ENCODE results near the gene MATK. TPM values are rescaled to one million over a fixed set of nuclear protein-coding genes. Genes with fewer than 3 reads are reported as not detected.
"Not testable (repeated sequence)": the region's sequence is repeated elsewhere in the genome, so short reads cannot be mapped to it uniquely, and the experiment has no call there.

MATK gene
- total RNA-seq, 1 donor from 2014 or later = 0.96 TPM

DNA sequence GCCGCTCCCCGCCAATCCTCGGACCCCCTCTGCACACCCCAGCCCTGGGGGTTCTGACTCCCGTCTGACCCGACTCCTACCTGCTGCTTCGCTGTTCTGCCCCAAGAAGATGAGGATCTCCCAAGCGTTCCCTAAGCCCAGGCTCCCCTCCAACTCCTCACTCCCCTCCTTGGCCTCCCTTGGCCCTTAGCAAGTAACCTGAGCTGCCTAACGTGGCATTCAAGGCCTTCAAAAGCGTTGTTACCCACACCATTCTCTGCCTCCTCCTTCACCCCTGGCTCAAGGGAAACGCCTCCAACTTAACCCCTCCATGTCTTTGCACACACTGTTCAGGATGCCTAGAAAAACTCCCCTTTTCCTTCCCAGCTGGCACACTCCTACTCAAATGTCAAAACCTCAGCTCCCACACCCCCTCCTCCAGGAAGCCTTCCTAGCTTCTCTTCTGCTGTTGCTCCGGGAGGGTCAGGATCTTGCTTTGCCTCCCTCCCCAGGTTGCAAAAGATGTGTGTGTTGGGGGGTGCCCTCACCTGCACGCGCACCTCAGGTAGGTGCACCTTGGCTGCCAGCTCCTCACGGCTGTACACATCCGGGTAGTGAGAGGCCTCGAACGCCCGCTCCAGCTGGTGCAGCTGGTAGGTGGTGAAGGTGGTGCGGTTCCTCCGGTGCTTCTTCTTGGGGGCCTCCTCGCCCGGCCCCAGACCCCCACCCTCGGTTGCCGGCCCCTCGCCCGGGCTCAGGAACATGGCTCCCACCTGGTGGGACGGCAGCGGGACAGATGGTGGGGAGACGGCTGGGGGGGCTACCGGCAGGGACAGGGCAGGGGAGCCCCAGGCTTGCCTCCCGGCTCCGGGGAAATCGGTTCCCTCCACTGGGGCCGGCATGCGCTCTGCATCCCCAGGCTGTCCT is 14.9 kb downstream of the MATK start:
- DNase-seq (ENCODE audit: low spot score) = no peak

DNA sequence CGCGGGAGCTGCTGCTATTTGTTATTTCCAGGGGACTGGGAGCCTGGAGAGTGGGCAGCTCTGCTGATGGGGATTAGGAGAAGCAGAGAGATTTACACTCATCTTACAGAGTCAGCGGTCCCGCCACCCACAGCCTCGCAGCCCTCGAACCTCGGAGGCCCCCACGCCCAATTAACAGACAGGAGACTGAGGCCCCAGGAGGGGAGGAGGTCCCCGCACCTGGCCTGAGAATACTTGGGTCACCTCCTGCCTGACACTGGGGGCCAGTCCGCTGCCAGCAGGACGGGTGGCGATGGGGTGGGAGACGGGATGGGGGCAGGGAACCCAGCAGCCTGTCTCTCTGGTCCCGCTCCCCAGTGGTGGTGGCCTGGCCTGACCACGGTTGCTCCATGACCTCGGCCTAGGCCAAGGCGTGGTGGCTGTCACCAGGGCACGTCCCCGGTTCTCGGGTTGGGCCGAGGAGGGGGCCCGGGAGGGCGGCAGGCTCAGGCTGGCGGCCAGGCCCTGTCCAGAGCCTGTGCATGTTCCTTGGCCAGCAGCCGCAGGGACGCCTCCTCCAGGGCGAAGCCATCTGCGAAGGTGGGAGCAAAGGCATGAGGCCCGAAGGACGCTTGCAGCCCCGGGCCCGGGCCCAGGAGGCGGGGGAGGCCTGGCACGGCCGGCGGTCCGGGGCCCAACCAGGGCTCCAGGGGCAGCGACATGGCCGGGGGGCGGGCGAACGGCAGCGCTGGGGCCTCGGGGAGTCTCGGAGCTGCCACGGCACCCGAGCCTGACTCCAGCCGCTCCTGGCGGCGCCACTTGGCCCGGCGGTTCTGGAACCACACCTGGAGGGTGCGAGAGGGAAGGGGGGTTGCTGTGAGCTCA is 15.8 kb downstream of the MATK start:
- DNase-seq (ENCODE audit: low spot score) = no peak

DNA sequence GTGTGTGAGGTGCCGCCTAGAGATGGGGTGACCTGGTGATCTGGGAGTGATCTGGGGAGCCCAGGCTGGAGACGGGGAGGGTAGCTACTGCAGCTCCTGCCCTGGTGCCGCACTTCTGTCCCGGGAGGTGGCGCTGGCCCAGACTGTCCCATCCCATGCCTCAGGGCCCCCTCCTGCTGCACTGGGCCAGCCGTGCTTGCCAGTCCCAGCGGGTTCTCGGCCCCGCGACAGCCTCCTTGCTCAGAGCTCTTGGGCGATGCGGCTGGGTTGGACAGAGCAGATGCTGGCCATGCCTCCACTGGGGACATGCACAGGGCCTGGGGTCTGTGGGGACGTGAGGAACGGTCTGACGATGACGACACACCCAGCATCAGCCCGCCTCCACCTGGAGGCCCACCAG is 16.7 kb downstream of the MATK start:
- DNase-seq (ENCODE audit: low spot score) = no peak

DNA sequence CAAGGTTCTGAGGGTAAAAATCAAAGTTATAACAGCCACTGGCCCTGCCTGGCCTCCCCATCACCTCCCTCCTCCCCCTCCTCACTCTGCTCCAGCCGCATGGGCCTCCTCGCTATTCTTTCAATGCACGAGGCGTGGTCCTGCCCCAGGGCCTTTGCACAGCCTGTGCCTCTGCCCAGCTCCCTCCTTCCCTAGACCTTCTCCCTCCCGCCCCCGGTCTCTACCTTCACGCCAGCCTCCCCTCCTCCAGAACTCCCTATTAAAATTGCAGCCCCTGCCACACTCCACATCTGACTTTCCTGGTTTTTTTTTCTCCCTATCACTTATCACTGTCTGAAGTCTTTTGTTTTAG is 17.5 kb downstream of the MATK start:
- DNase-seq (ENCODE audit: low spot score) = no peak

DNA sequence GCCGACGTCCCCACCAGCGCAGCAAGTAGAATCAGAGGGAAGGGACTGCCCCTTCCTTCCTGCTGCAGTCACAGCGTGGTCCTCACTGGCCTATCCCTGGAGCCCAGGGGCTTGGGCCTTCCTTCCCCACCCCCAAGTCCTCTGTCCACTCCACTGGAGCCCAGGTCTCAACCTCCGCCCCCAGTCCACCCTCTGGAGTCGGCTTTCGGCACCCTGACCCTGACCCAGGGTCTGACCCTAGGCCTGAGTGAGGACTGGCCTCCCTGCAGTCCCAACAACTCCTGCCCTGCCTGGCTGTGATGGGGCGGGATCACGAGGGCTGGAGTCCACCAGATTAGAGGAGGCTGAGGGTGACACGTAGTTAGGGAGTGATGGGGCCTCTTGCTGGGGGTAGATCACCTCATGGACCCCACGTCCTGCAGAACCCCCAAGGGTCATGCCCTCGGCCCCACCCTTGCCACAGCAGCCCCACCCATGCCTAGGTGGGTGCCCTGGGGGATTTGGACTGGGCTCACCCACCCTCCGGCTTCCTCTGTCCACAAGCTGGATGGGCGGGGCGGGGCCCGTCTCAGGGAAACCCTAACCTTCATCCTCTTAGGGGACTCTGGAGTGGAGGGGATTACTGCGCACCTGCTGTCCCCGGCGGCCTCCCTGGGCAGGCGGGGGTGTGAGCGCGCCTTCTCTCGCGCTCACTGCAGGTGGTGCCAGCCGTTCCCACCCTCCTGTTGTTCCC is 18.0 kb downstream of the MATK start:
- DNase-seq (ENCODE audit: low spot score) = no peak

DNA sequence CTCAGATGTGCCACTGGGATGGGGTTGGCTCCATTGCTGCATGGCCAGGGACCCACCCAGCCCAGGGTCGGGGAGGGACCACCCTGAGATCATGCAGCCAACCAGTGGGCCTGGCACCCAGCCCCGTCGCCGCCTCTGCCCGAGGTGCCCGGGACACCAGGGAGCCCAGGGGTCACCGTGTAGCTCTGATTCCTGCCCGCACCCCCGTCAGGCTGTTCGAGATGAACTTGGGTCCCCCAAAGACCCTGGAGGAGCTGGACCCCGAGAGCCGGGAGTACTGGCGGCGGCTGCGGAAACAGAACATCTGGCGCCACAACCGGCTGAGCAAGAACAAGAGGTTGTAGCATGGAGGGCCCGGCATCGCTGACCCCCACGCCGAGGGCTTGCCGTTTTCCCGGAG is 19.1 kb downstream of the MATK start:
- DNase-seq (ENCODE audit: low spot score) = no peak

DNA sequence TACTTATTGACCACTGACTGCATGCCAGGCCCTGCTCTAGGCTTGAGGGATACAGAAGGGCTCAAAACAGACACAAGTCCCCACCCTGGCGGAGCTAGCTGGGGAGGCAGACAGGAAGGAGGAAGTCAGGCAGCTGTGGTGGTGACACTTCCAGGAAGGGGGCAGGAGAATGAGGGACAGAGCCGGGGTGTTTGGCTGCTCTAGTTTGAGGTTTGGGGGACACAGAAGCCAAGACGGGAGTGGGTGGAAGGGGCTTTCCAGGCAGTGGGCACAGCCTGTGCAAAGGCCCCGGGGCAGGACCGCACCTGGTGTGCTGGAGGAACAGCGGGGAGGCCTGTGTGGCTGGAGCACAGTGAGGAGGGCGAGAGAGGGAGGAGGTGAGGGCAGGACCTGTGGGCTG is 19.7 kb downstream of the MATK start:
- DNase-seq (ENCODE audit: low spot score) = no peak

DNA sequence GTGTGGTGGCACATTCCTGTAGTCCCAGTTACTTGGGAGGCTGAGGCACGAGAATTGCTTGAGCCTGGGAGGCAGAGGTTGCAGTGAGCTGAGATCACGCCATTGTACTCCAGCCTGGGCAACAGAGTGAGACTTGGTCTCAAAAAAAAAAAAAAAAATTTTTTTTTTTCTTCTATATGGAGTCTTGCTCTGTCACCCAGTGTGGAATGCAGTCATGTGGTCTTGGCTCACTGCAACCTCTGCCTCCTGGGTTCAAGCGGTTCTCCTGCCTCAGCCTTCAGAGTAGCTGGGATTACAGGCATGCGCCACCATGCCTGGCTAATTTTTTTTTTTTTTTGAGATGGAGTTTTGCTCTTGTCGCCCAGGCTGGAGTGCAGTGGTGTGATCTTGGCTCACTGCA is 20.4 kb downstream of the MATK start:
- not testable (repeated sequence) for DNase-seq (ENCODE audit: low spot score)

DNA sequence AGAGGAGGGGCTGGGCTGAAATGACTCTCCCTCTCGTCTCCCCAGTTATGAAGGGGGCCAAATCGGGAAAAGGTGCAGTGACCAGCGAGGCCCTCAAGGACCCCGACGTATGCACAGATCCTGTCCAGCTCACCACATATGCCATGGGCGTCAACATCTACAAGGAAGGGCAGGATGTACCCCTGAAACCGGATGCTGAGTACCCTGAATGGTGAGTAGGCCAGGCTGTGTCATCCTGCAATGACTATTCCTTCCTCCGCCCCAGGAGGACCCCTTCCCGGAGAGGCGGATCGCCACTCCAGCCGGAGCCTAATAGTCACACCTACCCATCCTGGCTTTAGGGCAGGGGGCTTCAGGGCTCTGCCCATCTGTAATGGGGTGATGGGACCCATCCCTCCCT is 21.1 kb downstream of the MATK start:
- no peak for DNase-seq (ENCODE audit: low spot score)

DNA sequence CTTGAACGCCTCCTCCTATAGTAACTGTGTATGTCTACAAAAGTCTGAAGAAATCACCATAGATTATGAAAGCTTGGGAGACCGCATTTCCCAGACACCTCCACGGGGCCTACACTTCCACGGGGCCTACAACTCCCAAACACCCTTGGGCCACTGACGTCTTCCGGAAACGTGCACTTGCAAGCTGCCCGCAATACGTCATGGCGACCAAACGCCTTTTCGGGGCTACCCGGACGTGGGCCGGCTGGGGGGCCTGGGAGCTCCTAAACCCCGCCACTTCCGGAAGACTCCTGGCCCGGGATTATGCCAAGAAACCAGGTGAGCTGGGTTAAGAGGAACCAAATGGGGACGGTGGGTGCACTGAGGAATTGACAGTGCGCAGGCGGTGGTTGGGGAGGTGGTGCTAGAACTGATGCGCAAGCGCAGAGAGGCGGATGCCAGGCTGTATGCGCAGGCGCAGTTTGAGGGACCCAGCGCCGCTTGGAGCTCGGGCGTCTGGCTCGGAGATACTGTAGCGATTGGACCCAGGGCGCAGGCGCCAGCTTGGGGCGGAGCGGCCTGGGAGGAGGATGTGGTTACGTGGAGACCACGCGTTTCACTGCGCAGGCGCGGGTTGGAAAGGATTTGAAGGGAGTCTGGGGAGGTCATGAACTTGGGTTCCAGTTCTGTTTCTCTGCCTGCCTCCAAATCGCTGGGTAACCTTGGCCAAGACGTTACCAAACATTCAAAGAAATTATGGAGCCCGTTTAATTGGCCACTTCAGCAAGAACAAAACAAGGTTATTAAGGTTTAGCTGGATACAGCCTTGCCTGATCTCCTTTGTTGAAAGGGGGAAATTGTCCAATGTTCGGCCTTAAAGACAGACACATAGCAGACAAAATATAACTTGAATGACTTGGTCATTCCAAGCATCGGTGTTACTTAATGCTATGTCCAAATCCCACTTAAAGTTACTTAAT is 23.4 kb downstream of the MATK start, which contains the start of gene MRPL54:
Gene MRPL54, plus strand, starts transcription at position 182 of the 959 bp plus-strand sequence. Its CDS starts 19 bp downstream, at position 201.
- DNase-seq (ENCODE audit: low spot score) = peak; percentile 100

DNA sequence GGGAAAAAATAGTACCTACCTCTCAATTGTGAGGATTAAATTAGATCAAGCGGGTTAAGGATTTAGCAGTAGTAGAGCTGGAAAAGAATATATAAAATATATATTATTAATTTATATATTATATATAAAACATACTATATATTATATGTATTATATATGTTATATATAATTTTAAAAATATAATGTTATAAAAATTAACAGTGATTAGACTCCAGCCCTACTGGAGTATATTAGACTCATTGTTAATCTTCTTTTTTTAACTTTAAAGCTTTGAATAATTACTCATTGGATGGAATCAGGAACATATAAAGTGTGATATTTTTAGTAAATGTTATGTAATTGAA is 24.1 kb downstream of the MATK start:
- DNase-seq (ENCODE audit: low spot score) = no peak

DNA sequence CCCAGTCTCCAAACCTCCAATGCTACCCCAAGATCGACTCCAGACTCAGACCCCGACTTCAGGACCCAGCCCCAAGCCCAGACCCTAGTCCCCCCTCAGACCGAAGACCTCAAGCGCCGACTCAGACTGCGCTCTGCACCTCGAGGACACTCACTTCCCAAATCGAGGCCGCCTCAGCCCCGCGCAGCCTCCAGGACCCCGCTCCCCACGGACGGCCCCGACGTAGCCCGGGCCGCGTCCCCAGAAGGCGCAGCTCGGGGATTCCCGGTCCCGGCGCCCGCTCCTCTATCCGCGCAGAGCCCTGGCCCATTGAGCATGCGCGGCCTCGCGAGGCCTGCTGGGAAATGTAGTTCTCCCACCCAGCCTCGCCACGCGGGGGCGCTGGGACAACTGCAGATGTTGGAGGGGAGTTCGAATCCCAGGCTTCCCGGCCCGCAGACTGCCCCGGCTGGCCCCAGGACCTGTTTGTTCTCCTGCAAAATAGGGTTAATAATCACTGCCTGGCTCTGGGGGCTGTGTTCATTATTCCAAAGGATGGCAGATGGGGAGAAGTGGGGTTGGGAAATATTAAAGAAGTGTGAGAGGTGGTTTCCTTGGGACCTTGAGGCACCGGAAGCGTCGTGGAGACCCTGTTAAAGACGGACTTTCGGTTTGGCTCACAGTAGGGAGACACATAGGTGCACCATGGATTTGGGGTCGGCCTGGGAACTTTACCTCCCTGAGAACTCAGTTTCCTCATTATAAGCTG is 24.6 kb downstream of the MATK start, which contains the start of gene APBA3:
Gene APBA3, minus strand, starts transcription at position 311 of the 748 bp plus-strand sequence. CDS start 1,428 bp downstream, outside the sequence.
- peak; percentile 91 for DNase-seq (ENCODE audit: low spot score)

DNA sequence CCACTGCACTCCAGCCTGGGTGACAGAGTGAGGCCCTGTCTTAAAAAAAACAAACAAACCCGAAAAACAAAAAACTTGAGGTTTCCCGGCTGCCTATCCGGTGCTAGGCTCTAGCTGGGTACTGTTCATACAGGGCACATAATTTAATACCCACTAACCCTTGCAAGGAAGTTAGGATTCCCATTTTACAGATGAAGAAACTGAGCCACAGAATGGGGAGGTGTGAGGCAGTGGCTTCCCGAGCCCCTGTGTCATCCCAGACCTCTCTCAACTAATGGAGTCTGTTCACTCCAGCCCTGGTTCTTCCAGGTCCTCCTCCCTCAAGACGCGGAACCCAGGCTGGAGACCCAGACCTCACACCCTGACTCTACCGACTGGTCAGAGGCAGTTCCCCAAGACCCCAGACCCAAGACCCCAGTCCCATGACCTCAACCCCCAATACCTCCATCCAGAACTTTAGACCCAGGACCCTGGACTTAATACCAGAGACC is 25.3 kb downstream of the MATK start:
- DNase-seq (ENCODE audit: low spot score) = no peak

DNA sequence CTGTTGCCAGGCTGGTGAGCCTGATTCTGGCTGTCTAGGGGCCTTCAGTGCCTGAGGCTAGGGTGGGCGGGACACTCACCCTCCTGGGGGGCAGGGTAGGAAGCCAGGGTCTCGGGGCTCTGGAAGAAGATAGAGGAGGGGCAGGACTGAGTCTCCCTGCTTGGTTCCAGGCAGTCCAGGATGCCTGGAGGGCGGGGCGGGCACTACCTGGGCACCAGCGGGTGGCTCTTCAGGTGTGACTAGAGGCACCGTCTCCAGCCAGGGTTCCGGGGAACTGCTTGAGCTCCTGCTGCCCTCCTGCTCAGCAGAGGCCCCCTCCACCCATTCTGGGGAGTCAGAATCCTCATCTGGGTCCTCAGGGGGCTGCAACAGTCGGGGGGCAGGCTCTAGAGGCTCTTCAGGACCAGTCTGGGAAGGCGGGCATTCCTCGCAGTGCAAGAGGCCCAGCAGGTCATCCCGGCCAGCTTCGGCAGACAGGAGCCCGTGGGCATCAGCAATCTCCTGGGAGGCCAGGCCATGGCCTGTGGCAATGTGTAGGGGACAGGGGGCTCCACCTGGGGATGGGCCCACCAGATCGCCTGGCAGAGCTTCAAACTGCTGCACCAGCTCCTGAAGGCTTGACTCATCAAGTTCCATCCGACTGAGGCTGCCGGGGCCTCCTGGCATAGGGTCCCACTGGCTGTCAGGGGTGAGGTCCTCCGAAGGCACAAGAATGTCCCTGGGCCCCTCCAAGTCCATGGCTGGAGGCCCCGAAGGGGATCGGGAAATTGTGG is 26.5 kb downstream of the MATK start:
- DNase-seq (ENCODE audit: low spot score) = no peak

DNA sequence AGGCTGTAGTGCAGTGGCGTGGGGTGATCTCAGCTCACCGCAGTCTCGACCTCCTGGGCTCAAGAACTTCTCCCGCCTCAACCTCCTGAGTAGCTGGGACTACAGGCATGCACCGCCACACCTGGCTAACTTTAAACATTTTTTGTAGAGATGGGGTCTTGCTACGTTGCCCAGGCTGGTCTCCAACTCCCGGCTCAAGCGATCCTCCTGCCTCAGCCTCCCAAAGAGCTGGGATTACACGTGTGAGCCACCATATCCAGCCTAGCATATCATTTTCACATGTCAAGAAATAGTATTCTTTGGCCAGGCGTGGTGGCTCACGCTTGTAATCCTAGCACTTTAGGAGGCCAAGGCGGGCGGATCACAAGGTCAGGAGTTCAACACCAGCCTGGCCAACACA is 27.9 kb downstream of the MATK start:
- DNase-seq (ENCODE audit: low spot score) = not testable (repeated sequence)

DNA sequence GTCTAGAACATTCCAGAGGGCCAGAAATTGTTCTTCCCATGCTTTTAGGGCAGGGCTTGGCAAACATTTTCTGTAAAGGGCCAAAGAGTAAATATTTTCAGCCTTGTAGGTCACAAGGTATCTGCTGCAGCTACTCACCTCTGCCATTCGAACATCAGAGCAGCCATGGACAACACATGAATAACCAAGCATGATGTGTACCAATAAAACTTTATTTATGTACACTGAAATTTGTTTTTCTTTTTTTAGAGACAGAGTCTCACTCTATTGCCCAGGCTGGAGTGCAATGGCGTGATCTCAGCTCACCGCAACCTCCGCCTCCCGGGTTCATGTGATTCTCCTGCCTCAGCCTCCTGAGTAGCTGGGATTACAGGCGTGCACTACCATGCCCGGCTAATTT is 28.5 kb downstream of the MATK start:
- DNase-seq (ENCODE audit: low spot score) = not testable (repeated sequence)

DNA sequence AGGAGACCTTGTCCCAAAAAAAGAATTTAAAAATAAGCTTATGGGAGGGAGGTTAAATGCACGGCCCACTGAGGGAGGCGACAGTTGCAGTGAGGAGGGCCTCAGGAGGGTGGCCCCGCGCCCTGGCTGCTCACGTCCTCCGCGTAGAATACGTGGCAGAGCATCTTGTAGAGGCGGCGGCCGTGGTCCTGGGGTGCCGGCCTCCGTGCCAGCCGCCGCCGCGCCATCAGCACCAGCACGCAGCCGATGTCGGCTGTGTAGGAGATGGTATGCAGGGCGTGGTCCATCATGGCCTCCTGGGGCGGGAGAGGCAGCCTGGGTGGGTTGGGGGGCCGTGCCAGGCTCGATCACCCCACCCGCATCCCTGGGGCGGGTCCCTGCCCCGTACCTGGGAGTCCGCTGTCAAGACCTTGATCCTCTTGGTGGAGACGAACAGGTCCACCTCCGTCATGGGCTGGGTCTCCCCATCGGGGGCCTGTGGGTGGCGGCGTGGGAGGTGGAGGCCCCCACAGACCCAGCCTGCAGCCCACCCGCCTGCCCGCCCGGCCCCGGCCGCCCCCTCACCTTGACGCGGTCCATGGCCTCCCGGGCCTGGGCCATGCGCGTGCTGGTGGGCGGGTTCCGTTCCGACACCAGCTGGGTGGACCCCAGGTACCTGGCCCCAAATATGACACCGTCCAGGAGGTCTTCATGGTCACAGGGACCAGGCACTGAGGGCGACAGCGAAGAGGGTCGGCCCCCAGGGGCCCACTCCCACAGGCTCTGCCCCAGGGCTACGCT is 32.4 kb downstream of the MATK start:
- DNase-seq (ENCODE audit: low spot score) = no peak

DNA sequence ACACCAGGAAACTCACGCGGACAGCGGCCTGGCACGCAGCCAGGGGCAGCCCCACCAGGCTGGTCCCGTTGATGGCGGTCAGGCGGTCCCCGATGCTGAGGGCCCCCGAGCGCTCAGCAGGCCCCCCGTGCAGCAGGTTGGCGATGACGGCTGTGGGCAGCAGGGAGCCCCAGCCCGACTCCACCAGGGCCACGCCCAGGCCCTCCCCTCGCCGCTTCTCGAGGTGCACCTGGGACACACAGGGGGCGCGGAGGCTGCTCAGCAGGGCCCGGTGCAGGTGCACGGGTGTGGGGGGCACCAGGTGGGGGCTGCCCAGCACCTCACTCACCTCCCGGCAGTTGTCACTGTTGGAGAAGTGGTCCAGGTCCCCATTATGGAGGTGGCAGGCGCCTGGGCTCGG is 33.7 kb downstream of the MATK start:
- no peak for DNase-seq (ENCODE audit: low spot score)
